ENCODE measurements around the gene GMIP.

GMIP gene

GRCh38 chr19:19595171-19595701, 48.2 kb downstream of the GMIP start:
- Histone ChIP-seq H3K36me3 (ENCODE audit: control insufficient read depth, insufficient read depth, low read length) (peaks cover 5% of the 10 kb centered on the region), H3K27me3 (replicated peaks; ENCODE audit: control insufficient read depth, insufficient read depth, low read length) (no peaks in the 10 kb centered on the region), H3K4me3 (replicated peaks; ENCODE audit: low read depth, low read length) (no peak overlapping the region)
- peak; percentile 19 for TF ChIP-seq CTCF (IDR thresholded peaks at IDR 0.05; ENCODE audit: insufficient read depth, low read length, poor library complexity, severe bottlenecking)
- DNase-seq (ENCODE audit: extremely low read depth, insufficient read length) = peak; percentile 41

- no peak for DNase-seq (ENCODE audit: extremely low read depth, insufficient read length)
- no peak overlapping the region for H3K4me3 ChIP-seq (replicated peaks; ENCODE audit: low read depth, low read length)
- H3K27me3 ChIP-seq (replicated peaks; ENCODE audit: control insufficient read depth, insufficient read depth, low read length) = no peaks in the 10 kb centered on the region
- H3K36me3 ChIP-seq (ENCODE audit: control insufficient read depth, insufficient read depth, low read length) = peaks cover 5% of the 10 kb centered on the region
- TF ChIP-seq CTCF (IDR thresholded peaks at IDR 0.05; ENCODE audit: insufficient read depth, low read length, poor library complexity, severe bottlenecking) = no peak
Measured at GRCh38 chr19:19594381-19594780, 49.1 kb downstream of the GMIP start.

- Histone ChIP-seq H3K4me3 (replicated peaks; ENCODE audit: low read depth, low read length) (no peak overlapping the region), H3K27me3 (replicated peaks; ENCODE audit: control insufficient read depth, insufficient read depth, low read length) (no peaks in the 10 kb centered on the region), H3K36me3 (ENCODE audit: control insufficient read depth, insufficient read depth, low read length) (peaks cover 5% of the 10 kb centered on the region)
- TF ChIP-seq CTCF (IDR thresholded peaks at IDR 0.05; ENCODE audit: insufficient read depth, low read length, poor library complexity, severe bottlenecking) = no peak
- no peak for DNase-seq (ENCODE audit: extremely low read depth, insufficient read length)
Measured at GRCh38 chr19:19592690-19593089, 50.8 kb downstream of the GMIP start.

GRCh38 chr19:19591133-19591825, 52.2 kb downstream of the GMIP start:
- H3K36me3 ChIP-seq (ENCODE audit: control insufficient read depth, insufficient read depth, low read length) = peaks cover 5% of the 10 kb centered on the region
- TF ChIP-seq CTCF (IDR thresholded peaks at IDR 0.05; ENCODE audit: insufficient read depth, low read length, poor library complexity, severe bottlenecking) = no peak
- peak; percentile 50 for DNase-seq (ENCODE audit: extremely low read depth, insufficient read length)
- no peak overlapping the region for H3K4me3 ChIP-seq (replicated peaks; ENCODE audit: low read depth, low read length)
- H3K27me3 ChIP-seq (replicated peaks; ENCODE audit: control insufficient read depth, insufficient read depth, low read length) = no peaks in the 10 kb centered on the region

- no peak for DNase-seq (ENCODE audit: extremely low read depth, insufficient read length)
- TF ChIP-seq CTCF (IDR thresholded peaks at IDR 0.05; ENCODE audit: insufficient read depth, low read length, poor library complexity, severe bottlenecking) = no peak
- H3K4me3 ChIP-seq (replicated peaks; ENCODE audit: low read depth, low read length) = no peak overlapping the region
- H3K36me3 ChIP-seq (ENCODE audit: control insufficient read depth, insufficient read depth, low read length) = peaks cover 3% of the 10 kb centered on the region
- no peaks in the 10 kb centered on the region for H3K27me3 ChIP-seq (replicated peaks; ENCODE audit: control insufficient read depth, insufficient read depth, low read length)
Measured at GRCh38 chr19:19588546-19588945, 54.9 kb downstream of the GMIP start.

Measured in GM06990 (cell line).